SK-N-SH treated with all-trans-retinoic acid at 6 μM for 48 hours (cell line): Measurements from ENCODE around the gene SIGLEC5.

Source experiments
- ATAC-seq: fragments of 200-7000 bp; cut with Tn5 transposase; 3 replicates; pipeline ENCODE4 v1.9.1; 2020; ENCODE audit warnings: mild to moderate bottlenecking, moderate library complexity
- ARNTL ChIP-seq: fragments of 450-650 bp; formaldehyde crosslinking; IDR thresholded peaks from 2 replicates; pipeline ENCODE4 v1.5.0; 2020; ENCODE audit warnings: low read depth, mild to moderate bottlenecking, moderate library complexity, borderline replicate concordance
- BACH2 ChIP-seq: fragments of 250-450 bp; sonication (Bioruptor Pico); IDR thresholded peaks from 2 replicates; pipeline ENCODE4 v1.9.0; 2021; ENCODE audit warnings: mild to moderate bottlenecking, borderline replicate concordance
- CREB5 ChIP-seq: fragments of 250-450 bp; sonication (Bioruptor Pico); IDR thresholded peaks from 2 replicates; pipeline ENCODE4 v1.5.1; 2020; ENCODE audit warnings: low read depth, mild to moderate bottlenecking, moderate library complexity
- ESRRG ChIP-seq: fragments of 250-450 bp; sonication (Bioruptor Pico); IDR thresholded peaks from 2 replicates; pipeline ENCODE4 v1.6.1; 2021; ENCODE audit warnings: mild to moderate bottlenecking
- ISL1 ChIP-seq: fragments of 250-450 bp; sonication (Bioruptor Pico); IDR thresholded peaks from 2 replicates; pipeline ENCODE4 v2.1.2; 2022; ENCODE audit warnings: mild to moderate bottlenecking, moderate library complexity
- PPARA ChIP-seq: fragments of 250-450 bp; sonication (Bioruptor Pico); IDR thresholded peaks from 2 replicates; pipeline ENCODE4 v1.5.0; 2020; ENCODE audit warnings: mild to moderate bottlenecking, borderline replicate concordance
- RARB ChIP-seq: fragments of 250-450 bp; sonication (Bioruptor Pico); IDR thresholded peaks from 2 replicates; pipeline ENCODE4 v1.8.0; 2021; ENCODE audit warnings: mild to moderate bottlenecking, moderate library complexity
- SNAI2 ChIP-seq: fragments of 250-450 bp; sonication (Bioruptor Pico); IDR thresholded peaks from 2 replicates; pipeline ENCODE4 v1.5.0; 2020; ENCODE audit warnings: mild to moderate bottlenecking, moderate library complexity
- TOX ChIP-seq: fragments of 250-450 bp; sonication (Bioruptor Pico); IDR thresholded peaks from 2 replicates; pipeline ENCODE4 v1.8.0; 2021; ENCODE audit warnings: mild to moderate bottlenecking, moderate library complexity, borderline replicate concordance
- ZC3H10 ChIP-seq: fragments of 250-450 bp; sonication (Bioruptor Pico); IDR thresholded peaks from 2 replicates; pipeline ENCODE4 v1.5.1; 2021; ENCODE audit warnings: mild to moderate bottlenecking, moderate library complexity
- ZFP30 ChIP-seq: fragments of 450-650 bp; formaldehyde crosslinking; IDR thresholded peaks from 2 replicates; pipeline ENCODE4 v1.5.0; 2022; ENCODE audit warnings: mild to moderate bottlenecking, moderate library complexity
- ZNF565 ChIP-seq: fragments of 450-650 bp; formaldehyde crosslinking; conservative IDR thresholded peaks from 2 replicates; pipeline ENCODE4 v1.5.0; 2020; ENCODE audit warnings: low read depth, mild to moderate bottlenecking, moderate library complexity
- ZNF70 ChIP-seq: fragments of 450-650 bp; formaldehyde crosslinking; IDR thresholded peaks from 2 replicates; pipeline ENCODE4 v1.5.0; 2020; ENCODE audit warnings: mild to moderate bottlenecking, moderate library complexity
- TF ChIP-seq, protein P1 (sequence below): fragments of 250-450 bp; sonication (Bioruptor Pico); IDR thresholded peaks from 2 replicates; pipeline ENCODE4 v1.5.0; 2020; ENCODE audit warnings: mild to moderate bottlenecking, moderate library complexity
- TF ChIP-seq, protein P2 (sequence below): fragments of 250-450 bp; sonication (Bioruptor Pico); IDR thresholded peaks from 2 replicates; pipeline ENCODE4 v1.8.0; 2020; ENCODE audit warnings: mild to moderate bottlenecking, moderate library complexity, borderline replicate concordance

Gene SIGLEC5

GRCh38 chr19:51565583-51565982, 64.6 kb downstream of the SIGLEC5 start:
- no peak for ATAC-seq
- TF ChIP-seq CREB5 (CRISPR knock-in tag) (no peak), ZNF565 (CRISPR knock-in tag) (no peak), ESRRG (CRISPR knock-in tag) (no peak), ISL1 (CRISPR knock-in tag) (no peak), ZFP30 (CRISPR knock-in tag) (no peak), TOX (CRISPR knock-in tag) (no peak), ZC3H10 (CRISPR knock-in tag) (no peak), ARNTL (CRISPR knock-in tag) (no peak), SNAI2 (CRISPR knock-in tag) (no peak), ZNF70 (CRISPR knock-in tag) (no peak), RARB (no peak), BACH2 (no peak)
- TF ChIP-seq, protein P1, sequence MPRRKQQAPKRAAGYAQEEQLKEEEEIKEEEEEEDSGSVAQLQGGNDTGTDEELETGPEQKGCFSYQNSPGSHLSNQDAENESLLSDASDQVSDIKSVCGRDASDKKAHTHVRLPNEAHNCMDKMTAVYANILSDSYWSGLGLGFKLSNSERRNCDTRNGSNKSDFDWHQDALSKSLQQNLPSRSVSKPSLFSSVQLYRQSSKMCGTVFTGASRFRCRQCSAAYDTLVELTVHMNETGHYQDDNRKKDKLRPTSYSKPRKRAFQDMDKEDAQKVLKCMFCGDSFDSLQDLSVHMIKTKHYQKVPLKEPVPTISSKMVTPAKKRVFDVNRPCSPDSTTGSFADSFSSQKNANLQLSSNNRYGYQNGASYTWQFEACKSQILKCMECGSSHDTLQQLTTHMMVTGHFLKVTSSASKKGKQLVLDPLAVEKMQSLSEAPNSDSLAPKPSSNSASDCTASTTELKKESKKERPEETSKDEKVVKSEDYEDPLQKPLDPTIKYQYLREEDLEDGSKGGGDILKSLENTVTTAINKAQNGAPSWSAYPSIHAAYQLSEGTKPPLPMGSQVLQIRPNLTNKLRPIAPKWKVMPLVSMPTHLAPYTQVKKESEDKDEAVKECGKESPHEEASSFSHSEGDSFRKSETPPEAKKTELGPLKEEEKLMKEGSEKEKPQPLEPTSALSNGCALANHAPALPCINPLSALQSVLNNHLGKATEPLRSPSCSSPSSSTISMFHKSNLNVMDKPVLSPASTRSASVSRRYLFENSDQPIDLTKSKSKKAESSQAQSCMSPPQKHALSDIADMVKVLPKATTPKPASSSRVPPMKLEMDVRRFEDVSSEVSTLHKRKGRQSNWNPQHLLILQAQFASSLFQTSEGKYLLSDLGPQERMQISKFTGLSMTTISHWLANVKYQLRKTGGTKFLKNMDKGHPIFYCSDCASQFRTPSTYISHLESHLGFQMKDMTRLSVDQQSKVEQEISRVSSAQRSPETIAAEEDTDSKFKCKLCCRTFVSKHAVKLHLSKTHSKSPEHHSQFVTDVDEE (CRISPR knock-in tag) = no peak
- TF ChIP-seq, protein P2, sequence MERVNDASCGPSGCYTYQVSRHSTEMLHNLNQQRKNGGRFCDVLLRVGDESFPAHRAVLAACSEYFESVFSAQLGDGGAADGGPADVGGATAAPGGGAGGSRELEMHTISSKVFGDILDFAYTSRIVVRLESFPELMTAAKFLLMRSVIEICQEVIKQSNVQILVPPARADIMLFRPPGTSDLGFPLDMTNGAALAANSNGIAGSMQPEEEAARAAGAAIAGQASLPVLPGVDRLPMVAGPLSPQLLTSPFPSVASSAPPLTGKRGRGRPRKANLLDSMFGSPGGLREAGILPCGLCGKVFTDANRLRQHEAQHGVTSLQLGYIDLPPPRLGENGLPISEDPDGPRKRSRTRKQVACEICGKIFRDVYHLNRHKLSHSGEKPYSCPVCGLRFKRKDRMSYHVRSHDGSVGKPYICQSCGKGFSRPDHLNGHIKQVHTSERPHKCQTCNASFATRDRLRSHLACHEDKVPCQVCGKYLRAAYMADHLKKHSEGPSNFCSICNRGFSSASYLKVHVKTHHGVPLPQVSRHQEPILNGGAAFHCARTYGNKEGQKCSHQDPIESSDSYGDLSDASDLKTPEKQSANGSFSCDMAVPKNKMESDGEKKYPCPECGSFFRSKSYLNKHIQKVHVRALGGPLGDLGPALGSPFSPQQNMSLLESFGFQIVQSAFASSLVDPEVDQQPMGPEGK = no peak

DNA sequence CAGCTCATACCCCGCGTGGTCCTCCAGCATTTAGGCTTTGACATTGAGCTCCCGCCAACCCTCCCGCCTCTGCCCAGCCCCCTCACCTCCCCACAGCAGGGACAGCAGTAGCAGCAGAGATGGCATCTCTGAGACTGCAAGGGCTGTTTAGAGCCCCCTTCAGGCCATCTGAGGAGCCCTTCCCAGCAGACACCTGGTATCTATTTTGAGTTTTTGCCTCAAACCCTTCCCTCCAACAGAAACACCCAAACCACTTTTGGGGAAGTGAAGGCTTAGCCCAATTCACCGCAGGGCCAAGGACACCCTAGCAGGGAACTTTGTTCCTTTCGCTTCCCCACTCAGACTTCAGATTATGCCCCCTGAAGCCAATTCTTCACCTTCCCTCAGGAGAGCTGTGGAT, 65.4 kb downstream of the SIGLEC5 start:
- TF ChIP-seq, protein P1 (CRISPR knock-in tag) = no peak
- TF ChIP-seq SNAI2 (CRISPR knock-in tag) (no peak), ZNF565 (CRISPR knock-in tag) (no peak), RARB (no peak), ISL1 (CRISPR knock-in tag) (no peak), PPARA (CRISPR knock-in tag) (no peak), ZC3H10 (CRISPR knock-in tag) (no peak), ESRRG (CRISPR knock-in tag) (no peak), BACH2 (no peak)
- TF ChIP-seq, protein P2 = no peak
- ATAC-seq = no peak
